Daoy (cell line): ENCODE measurements around the gene MAP2K7. TPM values are rescaled to one million over a fixed set of nuclear protein-coding genes. Genes with fewer than 3 reads are reported as not detected.
"Not testable (repeated sequence)": the region's sequence is repeated elsewhere in the genome, so short reads cannot be mapped to it uniquely, and the experiment has no call there.

Experiments
- DNase-seq: peaks from one replicate; pipeline ENCODE4 v3.0.0-alpha.2; 2015; ENCODE audit warnings: low read depth
- total RNA-seq: library from RNA; depleted of rRNA; stranded (reverse); fragments of >200 nt; shearing (Covaris generic); gene quantifications from 2 replicates; pipeline ENCODE4 v1.2.3, GENCODE V29; 2014; rRNA removed

The MAP2K7 gene
- 8.4 and 8.8 TPM in 2 replicates for total RNA-seq

GRCh38 chr19:7903244-7904073 is at the start of gene MAP2K7:
TSS of gene MAP2K7 (plus strand) at chr19:7903877. CDS start at chr19:7903945, 68 bp downstream.
- peak; percentile 100 for DNase-seq

GRCh38 chr19:7855426-7856108 is 48.1 kb upstream of the MAP2K7 start:
- no peak for DNase-seq

- no peak for DNase-seq
Observed at GRCh38 chr19:7856109-7856591, 47.5 kb upstream of the MAP2K7 start.

- DNase-seq, result no peak
Observed at GRCh38 chr19:7856679-7857663, 46.7 kb upstream of the MAP2K7 start.

- no peak for DNase-seq
Observed at GRCh38 chr19:7857727-7858108, 46.0 kb upstream of the MAP2K7 start.

GRCh38 chr19:7858109-7858770 is 45.4 kb upstream of the MAP2K7 start:
- no peak for DNase-seq

- not testable (repeated sequence) for DNase-seq
Observed at GRCh38 chr19:7859087-7859486, 44.6 kb upstream of the MAP2K7 start.

GRCh38 chr19:7859831-7860713 is 43.6 kb upstream of the MAP2K7 start:
- DNase-seq, result no peak

- no peak for DNase-seq
Observed at GRCh38 chr19:7860714-7861618, 42.7 kb upstream of the MAP2K7 start.

GRCh38 chr19:7861619-7862412 is 41.9 kb upstream of the MAP2K7 start:
- DNase-seq, result no peak

GRCh38 chr19:7862413-7862951 is 41.2 kb upstream of the MAP2K7 start:
- peak; percentile 41 for DNase-seq

- DNase-seq, result no peak
Observed at GRCh38 chr19:7863157-7863970, 40.3 kb upstream of the MAP2K7 start.

- no peak for DNase-seq
Observed at GRCh38 chr19:7863971-7864689, 39.5 kb upstream of the MAP2K7 start.

- DNase-seq, result no peak
Observed at GRCh38 chr19:7864690-7865074, 39.0 kb upstream of the MAP2K7 start.

- DNase-seq, result no peak
Observed at GRCh38 chr19:7865262-7865911, 38.3 kb upstream of the MAP2K7 start.
